Measurements from ENCODE around the gene TOM1. TPM values are rescaled to one million over a fixed set of nuclear protein-coding genes. Genes with fewer than 3 reads are reported as not detected.

TOM1 gene
- total RNA-seq, 1 experiment from 2014 or later, result 22.3 TPM

- no peak overlapping the region for H3K14ac ChIP-seq (ENCODE audit: insufficient read depth, low read length)
- H3K27me3 ChIP-seq (ENCODE audit: insufficient read depth, low read length), result no peaks in the 10 kb centered on the region
- Mint-ChIP-seq H3K9me3 (no peaks in the 10 kb centered on the region), H3K27me3 (ENCODE audit: low read depth) (peaks cover 8% of the 10 kb centered on the region), H3K4me1 (peaks cover 9 to 19% of the 10 kb centered on the region in 2 experiments; a peak in 3 of 4 replicates), H3K27ac (no peak overlapping the region), H3K4me3 (no peak overlapping the region), H3K36me3 (ENCODE audit: insufficient read depth in 1 of 3, low read depth in 3 of 3) (no peaks in the 10 kb centered on the region; a peak in 3 of 7 replicates)
- H3K4ac ChIP-seq (ENCODE audit: low read depth, low read length), result no peak overlapping the region
- no peak overlapping the region for H2BK120ac ChIP-seq (ENCODE audit: low read depth, low read length, poor library complexity, severe bottlenecking)
- no peak overlapping the region for H3T11ph ChIP-seq (ENCODE audit: low read length)
- no peak overlapping the region for H2BK20ac ChIP-seq (ENCODE audit: low read depth, low read length, poor library complexity, severe bottlenecking)
- H2AK5ac ChIP-seq (ENCODE audit: insufficient read length, low read length), result no peak overlapping the region
- no CpG with 5 or more reads among the region's 19 CpGs for WGBS (ENCODE audit: extremely low coverage, insufficient read length, low lambda C conversion rate)
- H2AFZ ChIP-seq (ENCODE audit: low read length), result no peak overlapping the region
- no peak overlapping the region for H4K8ac ChIP-seq (replicated peaks; ENCODE audit: insufficient read length, low read depth, low read length)
- no peak overlapping the region for H2BK12ac ChIP-seq (ENCODE audit: insufficient read length, low read depth, low read length)
- DNase-seq, result no peak
- H3K23me2 ChIP-seq (ENCODE audit: insufficient read length, low read depth, low read length, poor library complexity, severe bottlenecking), result peaks cover 7% of the 10 kb centered on the region
- no peak overlapping the region for H2BK15ac ChIP-seq (ENCODE audit: low read depth, low read length)
- H3K79me1 ChIP-seq (ENCODE audit: insufficient read depth, low read depth, low read length, poor library complexity, severe bottlenecking), result no peaks in the 10 kb centered on the region
- no peak overlapping the region for H3K9ac ChIP-seq (ENCODE audit: extremely low read depth, insufficient read length, low read length)
- no peak overlapping the region for H3K23ac ChIP-seq (ENCODE audit: insufficient read length, low read depth, low read length)
- H3K18ac ChIP-seq (ENCODE audit: insufficient read length, low read depth, low read length), result no peak overlapping the region
- H3K9me3 ChIP-seq (ENCODE audit: control insufficient read depth, low read depth, low read length), result no peaks in the 10 kb centered on the region
- H3K79me2 ChIP-seq (ENCODE audit: insufficient read depth, low read length), result no peaks in the 10 kb centered on the region; the same call in 1 of the 2 replicates
- no peak overlapping the region for H3K27ac ChIP-seq (ENCODE audit: insufficient read length, low read depth, low read length)
- no peak overlapping the region for H4K5ac ChIP-seq (ENCODE audit: insufficient read length, low read depth, low read length)
- no peaks in the 10 kb centered on the region for H4K20me1 ChIP-seq (ENCODE audit: control insufficient read depth, insufficient read depth, insufficient read length)
- H3K4me2 ChIP-seq (ENCODE audit: insufficient read depth, insufficient read length, low read length), result no peak overlapping the region
- H3K56ac ChIP-seq (ENCODE audit: insufficient read length, low read depth, low read length), result no peak overlapping the region
- H4K91ac ChIP-seq (ENCODE audit: insufficient read length, low read depth, low read length), result no peak overlapping the region
- no peak for TF ChIP-seq CTCF (conservative IDR thresholded peaks at IDR 0.05)
- H2BK5ac ChIP-seq (ENCODE audit: insufficient read length, low read length), result no peak overlapping the region
- no peaks in the 10 kb centered on the region for H3K4me1 ChIP-seq (ENCODE audit: insufficient read depth, low read length)
Measured at GRCh38 chr22:35346596-35347220, 47.0 kb downstream of the TOM1 start.
